Measurements from ENCODE around the gene NFYC. TPM values are rescaled to one million over a fixed set of nuclear protein-coding genes. Genes with fewer than 3 reads are reported as not detected.

The NFYC gene
- total RNA-seq, 6 experiments from 2014 or later: 31.0 to 48.1 (median 43.8) TPM

GRCh38 chr1:40740997-40741736 lies 49.7 kb downstream of the NFYC start:
- H3K36me3 Mint-ChIP-seq (ENCODE audit: low read depth): peaks cover 36% of the 10 kb centered on the region
- H3K4me1 Mint-ChIP-seq (ENCODE audit: low read depth): peaks cover 53% of the 10 kb centered on the region
- TF ChIP-seq CTCF (IDR thresholded peaks at IDR 0.05): no peak
- H3K27me3 Mint-ChIP-seq (ENCODE audit: insufficient read depth): no peaks in the 10 kb centered on the region
- DNase-seq: no peak
- no peak overlapping the region for H3K4me3 Mint-ChIP-seq
- no peak overlapping the region for H3K27ac Mint-ChIP-seq
- H3K9me3 Mint-ChIP-seq: no peaks in the 10 kb centered on the region

- no peaks in the 10 kb centered on the region for H3K27me3 Mint-ChIP-seq (ENCODE audit: insufficient read depth)
- DNase-seq: no peak
- no peak overlapping the region for H3K27ac Mint-ChIP-seq
- peaks cover 35% of the 10 kb centered on the region for H3K36me3 Mint-ChIP-seq (ENCODE audit: low read depth)
- no peak for TF ChIP-seq CTCF (IDR thresholded peaks at IDR 0.05)
- H3K4me3 Mint-ChIP-seq: no peak overlapping the region
- H3K9me3 Mint-ChIP-seq: no peaks in the 10 kb centered on the region
- H3K4me1 Mint-ChIP-seq (ENCODE audit: low read depth): peaks cover 51% of the 10 kb centered on the region
Measured at GRCh38 chr1:40742363-40743061, 51.0 kb downstream of the NFYC start.

DNA sequence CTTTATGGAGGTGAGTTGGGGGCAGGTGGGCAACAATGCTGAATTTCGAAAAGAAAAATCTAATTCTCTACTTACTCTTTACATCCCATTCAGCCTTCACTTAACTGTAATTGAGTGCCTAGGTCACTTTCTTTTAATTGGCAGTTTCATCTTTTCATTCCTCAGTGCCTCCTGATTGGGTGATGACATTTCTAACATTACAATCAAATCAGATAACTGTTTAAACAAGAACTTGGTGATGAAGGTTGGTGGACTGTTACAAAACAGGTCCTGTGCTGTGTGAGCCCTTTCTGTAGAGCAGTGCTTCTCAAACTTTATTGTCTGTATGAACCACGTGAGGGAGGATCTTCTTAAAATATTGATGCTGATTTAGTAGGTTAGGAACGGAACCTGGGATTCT lies 51.9 kb downstream of the NFYC start:
- H3K27ac Mint-ChIP-seq: no peak overlapping the region
- peaks cover 45% of the 10 kb centered on the region for H3K4me1 Mint-ChIP-seq (ENCODE audit: low read depth)
- H3K4me3 Mint-ChIP-seq: no peak overlapping the region
- H3K36me3 Mint-ChIP-seq (ENCODE audit: low read depth): peaks cover 35% of the 10 kb centered on the region
- no peak for TF ChIP-seq CTCF (IDR thresholded peaks at IDR 0.05)
- no peak for DNase-seq
- no peaks in the 10 kb centered on the region for H3K9me3 Mint-ChIP-seq
- no peaks in the 10 kb centered on the region for H3K27me3 Mint-ChIP-seq (ENCODE audit: insufficient read depth)

- Mint-ChIP-seq H3K27ac (no peak overlapping the region), H3K9me3 (no peaks in the 10 kb centered on the region), H3K4me1 (ENCODE audit: low read depth) (peaks cover 41% of the 10 kb centered on the region), H3K4me3 (no peak overlapping the region), H3K36me3 (ENCODE audit: low read depth) (peaks cover 34% of the 10 kb centered on the region), H3K27me3 (ENCODE audit: insufficient read depth) (no peaks in the 10 kb centered on the region)
- no peak for TF ChIP-seq CTCF (IDR thresholded peaks at IDR 0.05)
- DNase-seq: no peak
Measured at GRCh38 chr1:40743860-40744259, 52.4 kb downstream of the NFYC start.

DNA sequence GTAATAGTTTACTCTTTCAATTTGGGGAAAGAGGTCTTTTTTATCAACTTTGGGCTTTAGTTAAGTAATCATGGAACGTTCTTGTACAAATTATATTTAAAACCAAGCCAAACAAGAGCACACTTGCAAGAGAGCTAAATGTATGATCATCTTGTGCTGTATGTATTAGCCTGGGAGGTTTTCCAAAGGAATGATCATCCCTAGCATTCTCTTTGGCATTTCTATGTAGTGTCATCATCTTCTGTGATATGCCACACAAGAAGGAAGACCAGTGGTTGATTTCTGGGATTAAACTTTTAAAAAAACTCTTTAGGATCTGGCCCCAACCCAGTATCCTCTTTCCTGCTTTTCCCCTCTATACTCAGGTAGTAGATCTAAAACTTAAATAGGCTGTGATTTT lies 53.7 kb downstream of the NFYC start:
- H3K4me1 Mint-ChIP-seq (ENCODE audit: low read depth): peaks cover 39% of the 10 kb centered on the region
- no peak overlapping the region for H3K4me3 Mint-ChIP-seq
- TF ChIP-seq CTCF (IDR thresholded peaks at IDR 0.05): no peak
- peak; percentile 23 for DNase-seq
- peak overlapping the region; percentile 62 for H3K27ac Mint-ChIP-seq
- no peaks in the 10 kb centered on the region for H3K9me3 Mint-ChIP-seq
- peaks cover 29% of the 10 kb centered on the region for H3K36me3 Mint-ChIP-seq (ENCODE audit: low read depth)
- H3K27me3 Mint-ChIP-seq (ENCODE audit: insufficient read depth): no peaks in the 10 kb centered on the region
